HepG2 (cell line): Measurements from ENCODE around the gene PHKB. TPM values are rescaled to one million over a fixed set of nuclear protein-coding genes. Genes with fewer than 3 reads are reported as not detected.
A peak's percentile ranks its signal among the peaks of the same experiment; 100 is the strongest.

Experiments
- ATAC-seq: fragments of 200-7000 bp; cut with Tn5 transposase; 3 replicates; pipeline ENCODE4 v1.9.1; 2020; ENCODE audit warnings: mild to moderate bottlenecking, moderate library complexity
- BruUV-seq: library from RNA; stranded (reverse); fragments of 400-500 nt; replicated peaks from 2 replicates; lab custom pipeline; 2021; lab: Mats Ljungman, UMichigan
- CTCF ChIA-PET: fragments of 300-600 bp; formaldehyde crosslinking; extraction: SDS; loops from one replicate; lab custom pipeline; 2021; ENCODE audit warnings: low total read pairs, inconsistent platforms, low intra/inter-chr PET ratio; lab: Yijun Ruan, JAX
- POLR2A ChIA-PET: fragments of 350-600 bp; sonication (Branson Sonifier 250); formaldehyde crosslinking; loops from one replicate; lab custom pipeline; 2020; ENCODE audit warnings: antibody characterized with exemption, inconsistent platforms; lab: Yijun Ruan, JAX
- DNase-seq: peaks from one replicate; pipeline ENCODE4 v3.0.0-alpha.2; 2015; ENCODE audit warnings: low spot score
- FAIRE-seq: peaks from 3 replicates; lab custom pipeline; 2011; peaks lifted over from hg19 to GRCh38; lab: Jason Lieb, UNC
- H2AFZ ChIP-seq: one replicate; pipeline ENCODE4 v1.6.1; 2011; ENCODE audit warnings: low read length, inconsistent platforms
- H3K27ac ChIP-seq: fragments of 300-600 bp; 3 replicates; pipeline ENCODE4 v1.8.0; 2011; ENCODE audit warnings: mixed run types, mild to moderate bottlenecking, mixed read lengths, low read length, inconsistent platforms; ENCODE audit not compliant: insufficient read depth; ENCODE audit errors: extremely low read length
- H3K27me3 ChIP-seq, 2 experiments: fragments of 200-600 bp in 1 of 2; 2 replicates in 1 of 2; 3 replicates in 1 of 2; pipeline versions ENCODE4 v1.6.0 to v1.8.0; 2011; ENCODE audit warnings: low read length in 2 of 2, mild to moderate bottlenecking in 2 of 2, moderate library complexity in 2 of 2, inconsistent platforms in 1 of 2; ENCODE audit not compliant: insufficient read depth in 2 of 2, control insufficient read depth in 1 of 2
- H3K36me3 ChIP-seq, 2 experiments: fragments of 200-600 bp in 1 of 2; replicated peaks in 1 of 2; 2 replicates in 1 of 2; 3 replicates in 1 of 2; pipeline versions ENCODE4 v1.5.1 to v1.8.0; 2011; ENCODE audit warnings: low read length in 2 of 2, inconsistent platforms in 1 of 2; ENCODE audit not compliant: insufficient read depth in 2 of 2, control insufficient read depth in 1 of 2
- H3K4me1 ChIP-seq: 2 replicates; pipeline ENCODE4 v1.5.1; 2012; ENCODE audit warnings: low read length, inconsistent platforms; ENCODE audit not compliant: insufficient read depth
- H3K4me2 ChIP-seq: 2 replicates; pipeline ENCODE4 v1.6.0; 2011; ENCODE audit warnings: low read depth, low read length, inconsistent platforms
- H3K4me3 ChIP-seq, 3 experiments: fragments of 200-600 bp in 1 of 3; sonication (generic), shearing (Covaris generic) in 1 of 3; replicated peaks in 1 of 3; 2 replicates each; pipeline ENCODE4 v1.5.1; 2011 to 2016; ENCODE audit warnings: low read length in 3 of 3, inconsistent platforms in 2 of 3, low read depth in 2 of 3, mild to moderate bottlenecking in 2 of 3, control low read depth in 1 of 3, mixed read lengths in 1 of 3; ENCODE audit not compliant: insufficient read depth in 1 of 3
- H3K79me2 ChIP-seq: one replicate; pipeline ENCODE4 v1.6.1; 2011; ENCODE audit warnings: low read length, inconsistent platforms; ENCODE audit not compliant: insufficient read depth
- H3K9ac ChIP-seq: 2 replicates; pipeline ENCODE4 v1.6.0; 2011; ENCODE audit warnings: mild to moderate bottlenecking, low read depth, low read length, inconsistent platforms; ENCODE audit not compliant: insufficient read depth
- H3K9me3 ChIP-seq: 2 replicates; pipeline ENCODE4 v1.5.1; 2012; ENCODE audit warnings: mild to moderate bottlenecking, low read length
- H4K20me1 ChIP-seq: 2 replicates; pipeline ENCODE4 v1.6.0; 2011; ENCODE audit warnings: inconsistent platforms, mild to moderate bottlenecking, low read length, moderate library complexity; ENCODE audit not compliant: insufficient read depth
- BATF2 ChIP-seq: sonication (generic); formaldehyde crosslinking; IDR thresholded peaks from 2 replicates; pipeline ENCODE4 v1.8.0; 2022; ENCODE audit warnings: mild to moderate bottlenecking, missing genetic modification reagents, moderate library complexity
- HOMEZ ChIP-seq: IDR thresholded peaks from 2 replicates; pipeline ENCODE4 v1.6.1; 2016; ENCODE audit warnings: low read depth
- JARID2 ChIP-seq: sonication (generic); formaldehyde crosslinking; IDR thresholded peaks from 2 replicates; pipeline ENCODE4 v1.8.1; 2023; ENCODE audit warnings: missing genetic modification reagents, inconsistent platforms; ENCODE audit not compliant: insufficient replicate concordance
- SIN3A ChIP-seq: IDR thresholded peaks from 2 replicates; pipeline ENCODE4 v1.6.1; 2011; ENCODE audit warnings: low read depth, mild to moderate bottlenecking, control low read depth, low read length, borderline replicate concordance
- ZBTB34 ChIP-seq: sonication (generic); formaldehyde crosslinking; IDR thresholded peaks from 2 replicates; pipeline ENCODE4 v1.8.0; 2022; ENCODE audit warnings: mild to moderate bottlenecking, missing genetic modification reagents
- ZNF563 ChIP-seq: sonication (generic); formaldehyde crosslinking; IDR thresholded peaks from 2 replicates; pipeline ENCODE4 v1.8.0; 2022; ENCODE audit warnings: mild to moderate bottlenecking, moderate library complexity, missing genetic modification reagents
- ZNF878 ChIP-seq: sonication (generic); formaldehyde crosslinking; IDR thresholded peaks from 2 replicates; pipeline ENCODE4 v1.8.1; 2023; ENCODE audit warnings: mild to moderate bottlenecking, missing genetic modification reagents, moderate library complexity
- WGBS: methylation state at CpG from one replicate; pipeline ENCODE4 v1.1.6; 2017; ENCODE audit warnings: low lambda C conversion rate; 5-methylcytosine and 5-hydroxymethylcytosine counted together
- in situ Hi-C: cut with HindIII; loops from 2 replicates; pipeline ENCODE4 v1.10.0; 2017; ENCODE audit warnings: low pct_unique_long_range_greater_than_20kb; ENCODE audit not compliant: extremely low pct_ligation_motif_present
- intact Hi-C: fragments of 100-400 bp; cut with micrococcal nuclease; formaldehyde crosslinking; loops from one replicate; pipeline ENCODE4 v1.10.0; 2022; ENCODE audit not compliant: unreplicated experiment
- polyA plus RNA-seq, 8 experiments: library from polyadenylated mRNA; depleted of rRNA in 3 of 8; stranded (reverse) in 7 of 8; unstranded in 1 of 8; fragments of >200 nt; fragmentation: Illumina TruSeq in 4 of 8; extraction: Trizol in 4 of 8; gene quantifications; 2 replicates each; pipeline versions ENCODE4 v1.2.1 to v1.2.3, GENCODE V29; 2011 to 2016; ENCODE audit warnings: low read depth in 4 of 8, missing spikeins in 1 of 8, mixed read lengths in 1 of 8; ENCODE audit not compliant: insufficient read depth in 1 of 8
- total RNA-seq, 5 experiments: library from RNA; depleted of rRNA; stranded (reverse); fragments of >200 nt; fragmentation: Illumina TruSeq; extraction: Trizol; gene quantifications; 2 replicates each; pipeline ENCODE4 v1.2.3, GENCODE V29; 2016; ENCODE audit warnings: low read depth in 1 of 5

PHKB gene
- total and polyA plus RNA-seq, 2 of the 13 experiments (the other 11 are each of a cell fraction or from before 2014, with no cell fraction given): 66.0 to 80.8 TPM

GRCh38 chr16:47611848-47612493 lies 150.8 kb downstream of the PHKB start:
- no peak for DNase-seq
- no peak overlapping the region for H3K4me3 ChIP-seq
- no peaks in the 10 kb centered on the region for H3K9me3 ChIP-seq
- H3K27me3 ChIP-seq: no peaks in the 10 kb centered on the region
- intact Hi-C loops: no loop called here
- no peaks in the 10 kb centered on the region for H3K79me2 ChIP-seq
- FAIRE-seq: no peak
- WGBS: over 99% methylated on average over 4 of the region's 4 CpGs
- H4K20me1 ChIP-seq: no peaks in the 10 kb centered on the region
- CTCF ChIA-PET: no interaction called here
- H3K4me2 ChIP-seq: no peak overlapping the region
- TF ChIP-seq ZNF563 (CRISPR knock-in tag) (no peak), HOMEZ (CRISPR knock-in tag) (no peak), BATF2 (CRISPR knock-in tag) (no peak), ZNF878 (CRISPR knock-in tag) (no peak), JARID2 (no peak), ZBTB34 (no peak), SIN3A (no peak)
- TF ChIP-seq, all 625 proteins: peak for 0
- Histone ChIP-seq H3K9ac (no peak overlapping the region), H3K4me1 (0 out of 2 replicates have a peak, but pooled peaks cover 8% of the 10 kb centered on the region), H3K36me3 (peaks cover 5 to 15% of the 10 kb centered on the region in 2 experiments; a peak in 3 of 5 replicates), H2AFZ (no peak overlapping the region), H3K27ac (no peak overlapping the region)
- POLR2A ChIA-PET: no interaction called here
- in situ Hi-C loops: no loop called here
- no peak for ATAC-seq
- TSS peak; percentile 12 for BruUV-seq
